ENCODE data around the gene CRKL.

DNA sequence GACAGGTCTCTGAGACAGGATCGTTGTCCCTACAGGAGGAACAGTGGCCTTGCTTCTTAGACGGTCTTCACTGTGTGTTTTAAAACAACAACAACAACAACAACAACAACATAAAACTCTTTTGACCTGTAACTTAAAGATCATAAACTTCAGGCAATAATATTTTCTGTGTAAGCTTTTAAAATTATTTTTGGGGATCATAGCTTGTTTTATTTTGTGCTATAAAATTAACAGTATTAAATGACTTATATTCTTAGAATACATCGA is 36.1 kb downstream of the CRKL start:
- TF ChIP-seq, protein P1, sequence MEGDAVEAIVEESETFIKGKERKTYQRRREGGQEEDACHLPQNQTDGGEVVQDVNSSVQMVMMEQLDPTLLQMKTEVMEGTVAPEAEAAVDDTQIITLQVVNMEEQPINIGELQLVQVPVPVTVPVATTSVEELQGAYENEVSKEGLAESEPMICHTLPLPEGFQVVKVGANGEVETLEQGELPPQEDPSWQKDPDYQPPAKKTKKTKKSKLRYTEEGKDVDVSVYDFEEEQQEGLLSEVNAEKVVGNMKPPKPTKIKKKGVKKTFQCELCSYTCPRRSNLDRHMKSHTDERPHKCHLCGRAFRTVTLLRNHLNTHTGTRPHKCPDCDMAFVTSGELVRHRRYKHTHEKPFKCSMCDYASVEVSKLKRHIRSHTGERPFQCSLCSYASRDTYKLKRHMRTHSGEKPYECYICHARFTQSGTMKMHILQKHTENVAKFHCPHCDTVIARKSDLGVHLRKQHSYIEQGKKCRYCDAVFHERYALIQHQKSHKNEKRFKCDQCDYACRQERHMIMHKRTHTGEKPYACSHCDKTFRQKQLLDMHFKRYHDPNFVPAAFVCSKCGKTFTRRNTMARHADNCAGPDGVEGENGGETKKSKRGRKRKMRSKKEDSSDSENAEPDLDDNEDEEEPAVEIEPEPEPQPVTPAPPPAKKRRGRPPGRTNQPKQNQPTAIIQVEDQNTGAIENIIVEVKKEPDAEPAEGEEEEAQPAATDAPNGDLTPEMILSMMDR (conservative IDR thresholded peaks at IDR 0.05) = no peak
- TF ChIP-seq EZH2 (IDR thresholded peaks at IDR 0.05; ENCODE audit: low read depth) = no peak

Measured in PC-9 (cell line).